ENCODE results near the gene YIPF5. TPM values are rescaled to one million over a fixed set of nuclear protein-coding genes. Genes with fewer than 3 reads are reported as not detected.
A peak's percentile ranks its signal among the peaks of the same experiment; 100 is the strongest.

The YIPF5 gene
- total RNA-seq: 10 to 100 TPM; 44.1 to 47.5 TPM
- long read RNA-seq, donor 1, transcript YIPF5-201 (6 exons, 3,147 nt): major isoform, 23 of 27 reads
- long read RNA-seq, donor 1, partial matches to known transcripts: 1 of 27 reads
- long read RNA-seq, donor 1, other reads (novel, unspliced or antisense): 3 of 27 reads
- long read RNA-seq, donor 2, transcript YIPF5-201 (6 exons, 3,147 nt): major isoform, 186 of 215 reads
- long read RNA-seq, donor 2, partial matches to known transcripts: 6 of 215 reads
- long read RNA-seq, donor 2, other reads (novel, unspliced or antisense): 18 of 215 reads

DNA sequence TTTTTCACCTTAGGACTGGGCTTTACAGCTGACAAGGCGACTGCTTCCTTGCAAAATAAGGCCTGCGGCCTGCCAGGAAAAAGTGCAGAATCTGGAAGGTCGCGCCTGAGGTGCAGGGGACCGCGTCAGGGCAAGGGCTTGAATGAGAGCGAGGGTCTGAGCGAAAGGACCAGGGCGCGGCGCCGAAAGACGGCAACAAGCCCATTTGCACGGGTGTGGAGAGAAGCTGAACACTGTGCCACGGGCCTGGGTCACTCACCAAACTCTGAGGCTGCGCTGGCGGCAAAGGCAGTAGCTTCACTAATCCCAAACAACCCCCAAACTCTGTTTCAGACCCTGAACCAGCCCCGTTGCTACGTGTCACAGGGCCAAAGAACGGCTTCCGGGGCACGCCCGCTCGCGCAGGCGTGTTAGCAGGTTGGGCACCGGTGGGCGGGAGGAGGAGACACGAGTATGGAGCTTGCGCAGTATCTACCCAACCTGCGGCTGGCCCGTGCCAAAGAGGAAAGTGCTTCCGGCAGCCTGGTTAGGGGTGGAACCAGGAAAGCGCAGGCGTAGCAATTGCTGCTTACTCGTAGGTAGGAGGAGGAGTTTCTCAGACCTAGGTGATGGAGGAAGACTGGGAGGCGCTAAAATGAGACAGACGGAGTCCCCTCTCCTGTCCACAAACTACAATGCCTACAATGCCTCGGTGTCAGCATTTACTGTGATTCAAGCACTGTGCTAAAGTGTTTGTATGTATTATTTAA is at the start of gene YIPF5, which contains the start of gene KCTD16:
TSS of gene YIPF5 (minus strand) at position 384 of the 749 bp plus-strand sequence. CDS start 704 bp downstream, outside the sequence.
TSS of gene KCTD16 (plus strand) at position 598 of the 749 bp plus-strand sequence.
- intact Hi-C loops (cut with DNase I): no loop called here
- DNase-seq (ENCODE audit: low spot score): peak; percentile 99

GRCh38 chr5:144219869-144220268 is 49.4 kb upstream of the YIPF5 start:
- intact Hi-C loops (cut with DNase I): no loop called here
- no peak for DNase-seq (ENCODE audit: low spot score)

GRCh38 chr5:144210655-144211054 is 40.2 kb upstream of the YIPF5 start:
- intact Hi-C loops (cut with DNase I): no loop called here
- DNase-seq (ENCODE audit: low spot score): no peak

GRCh38 chr5:144209361-144209760 is 38.9 kb upstream of the YIPF5 start:
- intact Hi-C loops (cut with DNase I): loop anchor here in 1 of 2 donors (10.0 kb wide), 1 partner anchor 1925 kb away; no protein-coding TSS in a partner anchor
- no peak for DNase-seq (ENCODE audit: low spot score)

DNA sequence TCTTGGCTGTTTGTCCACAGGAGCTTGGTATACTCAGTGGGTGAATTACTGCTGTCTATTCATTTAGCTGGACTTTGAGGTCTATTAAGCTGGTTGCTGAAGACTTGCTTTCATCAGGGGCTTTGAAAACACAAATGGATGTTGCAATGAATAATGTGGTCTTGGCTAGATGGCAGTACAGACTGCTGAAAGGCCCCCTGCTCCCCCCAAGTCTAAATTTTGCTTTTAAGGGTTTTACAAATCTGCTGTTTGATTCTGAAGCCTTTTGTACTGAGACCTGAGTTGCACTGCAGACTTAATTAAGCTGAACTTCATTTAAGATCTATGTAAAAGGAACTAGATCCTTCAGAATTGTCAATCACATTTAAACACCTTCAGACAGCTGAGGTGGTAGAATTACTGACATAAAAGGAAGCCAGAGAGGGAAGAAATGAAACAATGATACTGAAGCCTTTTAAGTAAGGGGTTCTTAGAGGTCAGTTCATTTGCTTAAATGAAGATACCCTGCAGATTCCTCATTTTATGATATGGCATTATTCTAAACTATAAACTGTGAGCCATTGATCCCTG is 37.5 kb upstream of the YIPF5 start:
- intact Hi-C loops (cut with DNase I): loop anchor here in 1 of 2 donors (10.0 kb wide), 1 partner anchor 1927 kb away; no protein-coding TSS in a partner anchor
- DNase-seq (ENCODE audit: low spot score): no peak

- DNase-seq (ENCODE audit: low spot score): no peak
- intact Hi-C loops (cut with DNase I): loop anchor here in 1 of 2 donors (10.0 kb wide), 1 partner anchor 1929 kb away; no protein-coding TSS in a partner anchor
These were observed 35.7 kb upstream of the YIPF5 start for GRCh38 chr5:144206141-144206540.

DNA sequence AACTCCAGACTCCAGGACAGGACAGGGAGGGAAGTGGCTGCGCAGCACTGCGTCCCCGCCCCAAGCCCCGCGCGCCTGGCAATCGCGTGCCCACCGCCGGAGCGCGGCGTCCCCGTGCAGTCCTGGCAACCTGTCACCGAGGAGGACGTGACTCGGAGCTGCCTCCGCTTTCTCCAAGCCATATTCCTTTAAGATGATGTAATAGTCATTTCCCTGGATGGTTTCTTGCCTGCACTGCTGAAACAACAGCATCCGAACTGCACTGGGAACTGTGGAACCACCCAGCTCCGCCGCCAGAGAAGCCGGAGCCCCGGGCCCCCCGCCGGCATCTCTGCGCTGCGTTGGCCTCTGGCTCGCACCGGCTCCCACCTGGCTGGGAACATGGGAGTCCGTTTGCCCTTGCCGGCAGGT is 34.7 kb upstream of the YIPF5 start:
- DNase-seq (ENCODE audit: low spot score): peak; percentile 80
- intact Hi-C loops (cut with DNase I): loop anchor here in 1 of 2 donors (10.0 kb wide), 1 partner anchor 1930 kb away; no protein-coding TSS in a partner anchor

DNA sequence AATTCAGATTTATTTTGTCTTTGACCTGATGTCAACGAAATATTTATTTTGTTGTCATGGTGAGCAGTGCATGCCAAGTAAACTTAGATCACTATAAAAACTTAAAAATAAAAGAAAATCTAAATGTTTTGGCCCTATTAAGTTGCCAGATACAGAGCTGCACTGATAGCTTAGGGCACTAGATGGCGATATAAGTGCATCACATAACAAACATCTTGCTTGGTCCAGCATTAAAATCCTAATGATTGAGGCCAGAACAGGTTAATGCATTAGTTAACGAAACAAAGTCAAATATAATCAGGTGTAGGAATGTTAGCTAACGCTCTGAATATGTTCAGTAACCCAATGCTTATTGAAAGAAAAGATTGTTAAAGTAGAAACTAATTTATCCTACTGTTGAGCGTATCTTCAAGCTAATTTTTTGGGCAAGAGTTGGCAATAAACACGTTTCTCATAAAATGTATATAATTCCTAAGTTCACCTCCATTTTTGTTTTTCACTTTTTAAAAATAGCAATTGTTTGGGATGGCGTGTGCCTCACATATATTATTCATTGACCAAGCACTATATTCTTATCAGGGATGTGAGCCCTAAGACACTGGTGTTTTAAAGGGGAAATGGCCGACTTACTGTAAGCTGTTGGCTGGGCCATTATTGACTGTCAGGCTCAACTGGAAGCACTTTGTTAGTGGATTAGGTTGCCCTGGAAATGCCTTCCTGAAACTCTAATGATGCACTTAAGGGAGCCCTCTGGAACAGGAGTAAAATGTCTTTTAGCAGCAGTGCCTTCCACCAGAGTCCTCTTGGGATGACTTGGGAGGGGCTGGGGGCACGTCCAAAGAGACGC is 33.5 kb upstream of the YIPF5 start:
- DNase-seq (ENCODE audit: low spot score): no peak
- intact Hi-C loops (cut with DNase I): loop anchor here (5.0 to 10.0 kb wide), 2 partner anchors 1623 to 1931 kb away; no protein-coding TSS in a partner anchor

DNA sequence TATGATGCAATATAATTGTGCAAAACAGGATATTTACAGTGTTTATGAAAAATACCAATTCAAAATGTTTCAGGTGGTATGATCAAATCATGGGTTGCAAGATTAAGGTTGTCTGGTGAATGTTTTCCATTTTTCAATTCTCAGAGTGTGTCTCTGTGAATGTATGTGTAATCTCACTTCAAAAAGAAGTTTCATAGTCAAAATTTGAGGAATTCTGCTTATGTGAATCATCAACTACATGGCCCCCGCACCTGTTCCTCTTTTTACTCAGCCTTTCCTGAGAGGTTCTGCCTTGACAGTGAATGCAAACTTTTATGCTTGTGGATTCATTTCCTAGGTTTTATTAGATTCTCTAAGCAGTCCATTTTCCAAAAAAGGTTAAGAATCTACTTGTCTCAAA is 32.3 kb upstream of the YIPF5 start:
- intact Hi-C loops (cut with DNase I): loop anchor here (5.0 to 10.0 kb wide), 2 partner anchors 1625 to 1932 kb away; no protein-coding TSS in a partner anchor
- no peak for DNase-seq (ENCODE audit: low spot score)

- DNase-seq (ENCODE audit: low spot score): no peak
- intact Hi-C loops (cut with DNase I): loop anchor here (5.0 to 10.0 kb wide), 2 partner anchors 1625 to 1933 kb away; no protein-coding TSS in a partner anchor
These were observed 31.6 kb upstream of the YIPF5 start for GRCh38 chr5:144202072-144202471.

- no peak for DNase-seq (ENCODE audit: low spot score)
- intact Hi-C loops (cut with DNase I): loop anchor here (5.0 to 10.0 kb wide), 2 partner anchors 1626 to 1933 kb away; no protein-coding TSS in a partner anchor
These were observed 31.1 kb upstream of the YIPF5 start for GRCh38 chr5:144201588-144201987.

DNA sequence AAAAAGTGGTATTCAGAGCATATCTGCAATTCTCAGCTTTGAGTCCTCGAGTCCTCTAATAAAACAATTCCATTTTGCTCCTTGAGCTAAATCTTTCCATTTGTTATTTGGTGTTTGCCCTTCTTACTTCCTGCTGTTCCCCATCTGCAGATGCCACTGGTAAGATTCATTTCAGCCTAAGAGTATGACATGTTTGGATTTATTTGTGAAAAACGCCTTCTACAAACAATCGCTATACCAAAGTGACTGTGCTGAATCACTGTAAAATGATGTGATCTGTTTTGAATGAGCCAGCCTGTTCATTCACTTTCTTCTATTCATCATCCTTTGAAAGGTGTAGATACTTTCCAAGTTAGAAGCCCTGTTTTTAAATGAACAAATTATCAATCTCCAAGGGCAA is 27.9 kb upstream of the YIPF5 start:
- DNase-seq (ENCODE audit: low spot score): no peak
- intact Hi-C loops (cut with DNase I): no loop called here

- no peak for DNase-seq (ENCODE audit: low spot score)
- intact Hi-C loops (cut with DNase I): no loop called here
These were observed 26.2 kb upstream of the YIPF5 start for GRCh38 chr5:144196612-144197011.

- no peak for DNase-seq (ENCODE audit: low spot score)
- intact Hi-C loops (cut with DNase I): no loop called here
These were observed 25.0 kb upstream of the YIPF5 start for GRCh38 chr5:144195448-144195847.

DNA sequence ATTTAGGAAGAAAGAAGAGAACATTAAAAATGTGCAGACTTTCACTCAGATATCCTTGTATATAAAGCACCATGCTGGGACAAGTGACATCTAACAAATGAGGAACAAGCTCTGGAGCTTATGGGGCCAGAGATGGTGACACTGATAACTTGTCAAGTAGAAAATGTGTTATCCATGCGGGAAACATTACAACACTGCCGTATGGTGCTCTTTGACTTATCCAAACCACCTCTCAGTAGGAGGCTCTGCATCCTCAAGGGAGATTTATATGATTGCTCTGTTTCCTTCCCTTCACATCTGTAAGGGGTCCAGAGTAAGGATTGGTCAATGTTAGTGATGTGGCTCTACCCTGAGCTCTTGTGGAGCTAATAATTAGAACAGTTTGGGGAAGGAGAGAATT is 23.7 kb upstream of the YIPF5 start:
- intact Hi-C loops (cut with DNase I): no loop called here
- no peak for DNase-seq (ENCODE audit: low spot score)

- intact Hi-C loops (cut with DNase I): no loop called here
- DNase-seq (ENCODE audit: low spot score): no peak
These were observed 22.2 kb upstream of the YIPF5 start for GRCh38 chr5:144192661-144193060.

- intact Hi-C loops (cut with DNase I): no loop called here
- DNase-seq (ENCODE audit: low spot score): no peak
These were observed 21.5 kb upstream of the YIPF5 start for GRCh38 chr5:144191998-144192397.

GRCh38 chr5:144191531-144191930 is 21.1 kb upstream of the YIPF5 start:
- no peak for DNase-seq (ENCODE audit: low spot score)
- intact Hi-C loops (cut with DNase I): no loop called here
